ENCODE results near the gene FAM111A. TPM values are rescaled to one million over a fixed set of nuclear protein-coding genes. Genes with fewer than 3 reads are reported as not detected.

Gene FAM111A
- total and polyA plus RNA-seq, 9 of the 15 experiments (the other 6 are each of a cell fraction or from before 2014, with no cell fraction given) = 14.8 to 30.6 (median 20.1) TPM

GRCh38 chr11:59142530-59143507 is at the start of gene FAM111A (continued):
- TF ChIP-seq MGA (IDR thresholded peaks at IDR 0.05) (peak; percentile 50; the same call in 1 of the 2 replicates), ETV1 (tag; conservative IDR thresholded peaks at IDR 0.05; ENCODE audit: low read depth) (peak; percentile 70), MLX (CRISPR knock-in tag; conservative IDR thresholded peaks at IDR 0.05) (no peak), HCFC1 (IDR thresholded peaks at IDR 0.05; ENCODE audit: low read depth, low read length) (peak; percentile 46; the same call in 1 of the 2 replicates), PKNOX1 (IDR thresholded peaks at IDR 0.05) (peak; percentile 95), ZBTB33 (CRISPR knock-in tag; IDR thresholded peaks at IDR 0.05) (no peak), YY1 (IDR thresholded peaks at IDR 0.05; ENCODE audit: borderline replicate concordance in 1 of 3, control insufficient read depth in 1 of 3, extremely low read depth in 1 of 3, insufficient read depth in 3 of 3, insufficient read length in 1 of 3, insufficient replicate concordance in 2 of 3, low read depth in 1 of 3, low read length in 2 of 3) (peak in 1 of 3 experiments; percentile 7), SIN3A (IDR thresholded peaks at IDR 0.05; ENCODE audit: borderline replicate concordance in 2 of 2, control insufficient read depth in 1 of 2, low read depth in 2 of 2, low read length in 2 of 2) (peak; percentile 23 to 34; a peak in 1 of 4 replicates)
